ENCODE results near the gene FBXW4.
A peak's percentile ranks its signal among the peaks of the same experiment; 100 is the strongest.

The FBXW4 gene

DNA sequence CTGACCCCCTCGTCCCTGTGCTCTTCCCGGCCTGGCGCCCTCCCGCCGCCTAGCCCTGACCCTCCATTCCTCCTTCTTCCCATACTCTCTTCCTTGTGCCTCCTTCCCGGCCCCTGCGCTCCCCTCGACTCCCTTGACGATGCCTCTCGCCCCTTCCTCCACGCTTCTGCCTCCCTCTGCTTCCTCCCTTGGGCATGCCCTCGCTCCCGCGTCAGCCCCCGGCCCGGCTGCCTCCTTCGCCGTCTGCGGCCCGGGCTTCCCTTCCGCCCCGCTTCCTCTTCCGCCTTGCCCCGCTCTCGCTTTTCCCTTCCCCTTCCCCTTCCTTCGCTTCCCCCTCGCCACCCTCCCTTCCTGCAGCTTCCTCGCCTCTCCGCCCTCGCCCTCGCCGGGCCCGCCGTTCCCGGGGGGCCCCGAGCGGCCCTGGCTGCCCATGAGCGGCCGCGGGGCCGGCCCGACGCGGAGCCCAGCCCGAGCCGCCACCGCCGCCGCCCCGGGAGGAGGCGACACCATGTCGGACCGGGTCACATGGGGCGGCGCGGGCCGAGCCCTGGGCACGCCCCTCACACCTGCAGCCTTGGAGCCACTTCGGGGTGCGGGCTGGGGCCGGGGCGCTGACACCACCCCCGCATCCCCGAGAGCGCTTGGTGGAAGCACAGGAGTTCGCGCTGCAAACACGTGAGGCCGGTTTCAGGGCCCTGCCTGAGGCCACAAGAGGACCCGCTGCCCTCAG, at the start of gene FBXW4:
FBXW4 (minus strand) TSS at position 497 of the 730 bp plus-strand sequence; CDS start at position 432, 65 bp downstream.
- peak; percentile 79 to 83 for DNase-seq

- no peak for DNase-seq
Observed at GRCh38 chr10:101744267-101744666, 49.3 kb upstream of the FBXW4 start.

GRCh38 chr10:101741938-101742337, 47.0 kb upstream of the FBXW4 start:
- no peak for DNase-seq

GRCh38 chr10:101736666-101737065, 41.7 kb upstream of the FBXW4 start:
- no peak for DNase-seq

DNA sequence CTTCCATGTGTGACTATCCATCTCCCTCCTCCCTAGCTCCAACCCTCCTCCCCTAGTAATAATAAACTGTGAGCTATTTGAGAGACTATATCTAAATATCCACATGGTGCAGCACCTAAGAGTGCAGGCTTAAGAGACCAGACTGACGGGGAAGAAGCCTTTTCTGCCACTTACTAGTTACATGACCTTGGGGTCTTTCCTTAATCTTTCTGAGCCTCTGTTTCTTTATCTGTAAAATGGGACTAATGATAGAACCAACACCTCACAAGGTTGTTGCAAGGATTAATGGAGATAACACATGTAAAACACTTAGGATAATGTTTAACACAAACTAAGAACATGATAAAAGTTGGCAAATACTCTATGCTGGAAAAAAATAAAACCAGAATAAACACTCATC, 37.1 kb upstream of the FBXW4 start:
- DNase-seq: no peak

- no peak for DNase-seq
Observed at GRCh38 chr10:101726115-101726387, 31.1 kb upstream of the FBXW4 start.

DNA sequence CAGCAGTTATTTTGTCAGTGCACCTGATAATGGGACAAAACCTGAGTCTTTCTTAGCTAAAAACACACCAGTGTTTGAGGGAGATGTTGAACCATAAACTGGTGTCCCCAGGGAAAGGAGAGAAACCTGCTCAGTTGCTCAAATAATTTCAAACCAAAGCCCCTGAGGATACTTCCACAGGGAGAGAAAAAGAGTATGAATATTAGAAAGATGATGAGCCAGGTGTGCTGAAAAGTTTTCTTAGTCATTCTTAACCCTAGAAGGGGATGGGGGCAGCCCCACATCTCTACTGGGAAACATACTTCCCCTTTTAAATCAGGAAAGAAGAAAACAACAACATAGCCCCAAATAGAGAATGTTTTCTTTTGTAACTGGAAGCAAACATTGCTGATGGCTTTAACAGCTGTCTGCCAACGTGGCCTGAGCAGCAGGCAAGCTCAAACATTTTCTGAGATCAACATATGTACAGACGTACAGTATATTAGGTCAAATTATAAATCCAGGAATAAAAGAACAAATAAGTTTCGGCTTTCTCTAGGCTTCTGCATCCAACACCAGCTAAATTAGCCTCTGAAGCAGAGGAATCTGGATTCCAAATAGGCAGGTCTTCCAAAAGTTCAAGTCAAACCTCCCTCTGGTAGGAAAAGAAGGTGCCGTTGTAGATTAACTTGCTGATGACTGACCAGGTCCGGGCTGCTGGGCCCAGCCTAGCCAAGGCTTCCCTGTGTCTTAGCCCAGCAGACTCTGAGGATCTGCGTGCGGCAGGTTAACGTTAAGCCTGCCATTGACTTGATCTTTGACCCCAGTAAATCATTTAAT, 30.5 kb upstream of the FBXW4 start:
- DNase-seq: no peak

- no peak for DNase-seq
Observed at GRCh38 chr10:101724446-101724845, 29.5 kb upstream of the FBXW4 start.

- no peak for DNase-seq
Observed at GRCh38 chr10:101723176-101723575, 28.2 kb upstream of the FBXW4 start.

- no peak for DNase-seq
Observed at GRCh38 chr10:101721806-101722205, 26.8 kb upstream of the FBXW4 start.

GRCh38 chr10:101720606-101721230, 25.7 kb upstream of the FBXW4 start:
- DNase-seq: no peak

DNA sequence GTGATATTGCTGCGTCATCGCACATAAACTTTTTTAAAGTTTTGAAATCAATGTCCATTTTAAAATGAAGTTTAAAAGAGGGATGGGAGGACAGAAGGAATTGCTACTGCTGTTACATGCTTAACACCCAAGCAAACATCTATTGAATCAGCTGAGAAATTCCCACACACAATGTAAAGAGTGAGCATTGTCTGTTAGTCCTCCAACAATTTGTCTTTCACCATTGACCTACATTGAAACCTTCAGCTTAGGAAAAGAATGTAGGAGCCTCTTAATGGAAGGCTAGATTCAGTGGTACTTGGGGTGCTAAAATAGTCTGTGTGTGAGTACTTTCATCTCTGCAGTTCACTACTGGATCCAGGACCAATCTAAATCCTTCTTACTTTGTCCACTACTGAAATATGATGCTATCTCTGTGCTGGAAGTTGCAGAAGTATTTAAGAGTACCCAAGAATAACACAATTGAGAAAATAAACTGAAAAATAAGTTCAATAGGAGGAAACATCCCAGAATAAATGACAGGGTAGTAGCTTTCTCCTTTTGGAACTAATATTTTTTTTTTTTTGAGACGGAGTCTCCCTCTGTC, 23.8 kb upstream of the FBXW4 start:
- no peak for DNase-seq

GRCh38 chr10:101716891-101717659, 22.1 kb upstream of the FBXW4 start:
- DNase-seq: peak; percentile 27 to 35

GRCh38 chr10:101712997-101713396, 18.0 kb upstream of the FBXW4 start:
- no peak for DNase-seq

DNA sequence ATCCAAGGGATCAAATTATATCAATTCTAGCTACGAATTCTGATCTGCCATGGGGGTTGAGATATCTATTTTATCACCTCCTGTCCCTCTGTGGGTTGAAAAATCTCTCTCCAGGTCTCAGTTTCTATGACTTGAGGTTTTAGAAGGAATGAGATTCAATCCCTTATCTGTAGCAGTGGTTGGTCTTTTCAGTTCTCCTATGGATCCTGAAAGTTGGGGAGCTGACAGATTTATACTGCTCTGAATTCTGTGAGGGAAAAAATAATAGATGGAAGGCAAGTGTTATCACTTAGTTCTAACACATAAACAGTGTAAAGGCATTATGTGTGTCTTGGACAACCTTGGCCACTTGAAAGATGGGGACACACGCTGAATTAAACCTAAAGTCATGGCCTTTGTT, 15.8 kb upstream of the FBXW4 start:
- DNase-seq: no peak

GRCh38 chr10:101710059-101710695, 15.2 kb upstream of the FBXW4 start:
- no peak for DNase-seq

DNA sequence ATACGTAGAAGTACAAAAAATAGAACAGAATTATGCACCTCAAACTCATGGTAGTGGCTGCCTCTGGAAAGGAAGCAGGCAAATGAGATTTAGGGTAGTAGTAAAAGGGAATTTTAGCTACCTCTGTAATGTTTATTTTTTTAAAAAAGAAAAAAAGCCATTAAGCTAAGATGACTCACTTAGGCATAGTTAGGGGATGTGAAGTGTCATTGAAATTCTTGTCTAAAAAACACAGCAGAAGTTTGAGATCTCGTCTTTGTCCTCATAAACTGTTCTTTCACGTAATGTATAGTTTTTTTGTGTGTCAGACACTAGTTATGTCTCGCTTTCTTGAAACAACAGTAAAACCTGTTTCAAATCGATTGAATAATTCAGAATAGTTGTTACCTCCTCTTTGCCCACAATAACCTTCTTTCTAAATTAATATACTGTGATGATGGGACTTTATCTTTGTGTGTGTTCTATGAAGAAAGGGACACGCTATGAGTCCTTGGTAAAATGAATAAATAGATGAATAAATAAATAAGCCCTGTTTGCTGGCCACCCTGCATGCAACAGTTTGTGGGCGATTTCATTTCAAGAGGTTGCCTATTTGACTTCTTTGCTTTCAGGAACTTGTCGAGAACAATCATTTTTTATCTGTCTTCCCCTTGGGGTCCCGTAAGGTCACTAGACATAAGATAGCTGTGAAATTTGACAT, 14.5 kb upstream of the FBXW4 start:
- no peak for DNase-seq

DNA sequence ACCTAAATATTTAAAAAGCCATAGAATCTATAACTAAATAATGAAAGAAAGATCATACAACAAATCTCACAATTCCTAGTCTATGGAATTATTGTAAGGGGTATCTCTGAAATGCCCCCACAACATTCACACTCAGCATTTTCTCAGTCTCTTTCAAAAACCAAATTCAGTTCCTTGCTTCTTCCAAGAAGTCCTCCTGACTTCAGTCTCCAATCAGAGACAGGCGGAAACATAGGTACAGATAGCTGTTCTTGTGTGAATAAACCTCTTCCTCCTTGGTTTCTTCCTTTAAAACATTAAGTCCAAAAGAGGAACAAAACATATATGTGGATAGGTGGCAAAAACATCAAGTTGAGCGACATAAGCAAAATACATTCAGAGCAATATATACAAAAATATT, 13.9 kb upstream of the FBXW4 start:
- no peak for DNase-seq

DNA sequence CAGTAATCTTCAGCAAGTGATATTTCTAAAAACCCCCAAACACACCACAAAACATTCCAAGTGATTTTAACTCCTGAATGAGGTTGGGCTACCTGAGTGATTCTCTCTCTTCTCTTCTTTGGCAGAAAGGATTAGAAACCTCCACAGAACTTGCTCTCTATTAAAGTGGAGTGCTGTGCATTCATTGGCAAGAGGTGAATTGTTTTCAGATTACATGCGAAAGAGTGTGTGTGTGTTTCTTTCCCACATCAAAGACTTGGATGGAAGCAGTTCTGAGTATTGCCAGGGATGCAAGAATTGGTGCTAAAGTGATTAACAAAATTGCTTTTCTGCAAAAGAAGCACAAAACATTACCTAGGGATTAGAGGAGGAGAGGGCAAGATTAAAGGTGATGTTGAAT, 13.1 kb upstream of the FBXW4 start:
- DNase-seq: no peak

GRCh38 chr10:101704331-101704730, 9.4 kb upstream of the FBXW4 start:
- DNase-seq: no peak

DNA sequence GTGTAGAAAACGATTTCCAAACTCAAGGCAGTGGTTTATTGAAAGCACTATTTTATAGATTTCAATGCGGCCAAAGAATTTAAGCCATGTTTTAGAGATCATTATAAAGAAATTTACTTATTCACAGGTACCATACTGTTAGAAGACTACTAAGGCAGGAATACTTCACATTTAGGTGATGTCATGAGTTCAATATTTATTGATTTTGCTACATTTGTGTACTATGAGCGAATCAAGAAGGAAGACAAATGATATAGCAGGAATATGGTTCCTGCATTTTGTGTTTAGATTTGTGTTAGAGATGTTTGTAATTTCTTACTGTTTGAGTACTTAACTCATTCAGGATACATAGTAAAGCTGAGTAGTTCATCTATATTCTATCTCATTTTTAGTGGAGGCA, 1.7 kb upstream of the FBXW4 start:
- no peak for DNase-seq

DNA sequence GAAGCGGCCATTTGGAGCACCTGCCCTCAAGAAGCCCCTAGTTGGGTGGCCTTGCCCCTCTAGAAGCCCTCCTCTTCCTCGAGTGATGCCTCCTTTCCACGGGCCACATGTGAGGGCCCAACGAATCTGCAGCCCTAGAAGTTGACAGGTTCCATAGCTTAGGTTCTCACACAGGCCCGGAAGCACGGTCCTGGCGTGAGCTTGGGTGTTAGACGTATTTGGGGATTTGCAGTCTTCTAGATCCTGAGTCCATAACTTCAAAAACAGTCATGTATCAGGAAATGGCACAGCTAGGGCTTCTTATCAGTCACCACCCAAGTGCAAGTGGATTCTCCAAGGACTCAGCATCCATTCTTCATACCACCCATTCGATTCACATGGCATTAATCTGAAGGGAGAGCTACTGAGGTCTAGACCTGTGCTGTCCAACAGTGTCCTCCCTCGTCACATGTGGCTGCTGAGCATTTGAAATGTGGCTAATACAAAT, 477 bp upstream of the FBXW4 start:
- no peak for DNase-seq

All from activated T-cell treated with anti-CD3 and anti-CD28 coated beads, Interleukin-2, amount 50 U/mL, for 48 hours (primary cell).